ENCODE measurements around the gene CIRBP. TPM values are rescaled to one million over a fixed set of nuclear protein-coding genes. Genes with fewer than 3 reads are reported as not detected.

Gene CIRBP
- total RNA-seq, 1 donor = 245 TPM

- TF ChIP-seq CTCF (IDR thresholded peaks at IDR 0.05; ENCODE audit: insufficient read depth, low read length) = no peak
- no peak for DNase-seq (ENCODE audit: low read depth)
- peak overlapping the region; percentile 86 for H3K4me3 ChIP-seq (ENCODE audit: low read depth, low read length)
Measured at GRCh38 chr19:1249990-1250436, 19.1 kb upstream of the CIRBP start.

GRCh38 chr19:1250437-1251260, 18.5 kb upstream of the CIRBP start:
- TF ChIP-seq CTCF (IDR thresholded peaks at IDR 0.05; ENCODE audit: insufficient read depth, low read length) = no peak
- peak; percentile 63 for DNase-seq (ENCODE audit: low read depth)
- peak overlapping the region; percentile 86 for H3K4me3 ChIP-seq (ENCODE audit: low read depth, low read length)

- no peak for TF ChIP-seq CTCF (IDR thresholded peaks at IDR 0.05; ENCODE audit: insufficient read depth, low read length)
- DNase-seq (ENCODE audit: low read depth) = peak; percentile 63
Measured at GRCh38 chr19:1251330-1252220, 17.6 kb upstream of the CIRBP start.

GRCh38 chr19:1252221-1252820, 16.8 kb upstream of the CIRBP start:
- H3K4me3 ChIP-seq (ENCODE audit: low read depth, low read length) = peak overlapping the region; percentile 86
- TF ChIP-seq CTCF (IDR thresholded peaks at IDR 0.05; ENCODE audit: insufficient read depth, low read length) = no peak
- DNase-seq (ENCODE audit: low read depth) = peak; percentile 99

More at GRCh38 chr19:1251330-1252220, 17.6 kb upstream of the CIRBP start:
- peak overlapping the region; percentile 86 for H3K4me3 ChIP-seq (ENCODE audit: low read depth, low read length)

GRCh38 chr19:1252821-1253513, 16.2 kb upstream of the CIRBP start:
- peak; percentile 97 for DNase-seq (ENCODE audit: low read depth)
- peak overlapping the region; percentile 86 for H3K4me3 ChIP-seq (ENCODE audit: low read depth, low read length)
- TF ChIP-seq CTCF (IDR thresholded peaks at IDR 0.05; ENCODE audit: insufficient read depth, low read length) = peak; percentile 40

- DNase-seq (ENCODE audit: low read depth) = no peak
- no peak for TF ChIP-seq CTCF (IDR thresholded peaks at IDR 0.05; ENCODE audit: insufficient read depth, low read length)
- H3K4me3 ChIP-seq (ENCODE audit: low read depth, low read length) = peak overlapping the region; percentile 64
Measured at GRCh38 chr19:1253514-1254080, 15.5 kb upstream of the CIRBP start.

All from fibroblast of the aortic adventitia (primary cell).